Myocyte (in vitro differentiated cells): Measurements from ENCODE around the gene SRMS. TPM values are rescaled to one million over a fixed set of nuclear protein-coding genes. Genes with fewer than 3 reads are reported as not detected.

Experiments
- DNase-seq: peaks from one replicate; pipeline ENCODE4 v3.0.0-alpha.2; 2012; ENCODE audit warnings: low read depth
- total RNA-seq: library from RNA; depleted of rRNA; stranded (reverse); fragments of >200 nt; gene quantifications from 2 replicates; pipeline ENCODE4 v1.2.3, GENCODE V29; 2014

SRMS gene
- total RNA-seq, 1 donor from 2014 or later: not detected

DNA sequence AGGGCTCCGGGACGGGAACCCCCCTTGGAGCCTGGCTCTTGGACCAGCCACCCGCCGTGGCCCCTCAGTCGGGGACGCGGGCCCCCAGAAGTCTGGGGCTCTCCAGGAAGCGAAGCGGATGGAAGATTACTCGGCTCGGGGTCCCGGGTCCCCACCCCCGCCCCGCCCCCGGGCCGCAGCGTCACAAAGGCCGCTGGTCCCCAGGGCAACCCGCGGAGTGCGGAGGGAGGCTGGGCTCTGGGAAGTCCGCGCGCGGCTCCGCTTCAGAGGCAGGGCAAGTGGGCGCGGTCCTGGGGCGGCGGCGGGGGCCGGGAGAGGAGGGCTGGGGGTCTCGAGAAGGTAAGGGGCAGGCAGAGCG is 6.4 kb upstream of the SRMS start, which contains the start of gene FNDC11:
TSS of gene FNDC11 (plus strand) at position 227 of the 358 bp plus-strand sequence. CDS start 1,505 bp downstream, outside the sequence.
- DNase-seq: no peak

DNA sequence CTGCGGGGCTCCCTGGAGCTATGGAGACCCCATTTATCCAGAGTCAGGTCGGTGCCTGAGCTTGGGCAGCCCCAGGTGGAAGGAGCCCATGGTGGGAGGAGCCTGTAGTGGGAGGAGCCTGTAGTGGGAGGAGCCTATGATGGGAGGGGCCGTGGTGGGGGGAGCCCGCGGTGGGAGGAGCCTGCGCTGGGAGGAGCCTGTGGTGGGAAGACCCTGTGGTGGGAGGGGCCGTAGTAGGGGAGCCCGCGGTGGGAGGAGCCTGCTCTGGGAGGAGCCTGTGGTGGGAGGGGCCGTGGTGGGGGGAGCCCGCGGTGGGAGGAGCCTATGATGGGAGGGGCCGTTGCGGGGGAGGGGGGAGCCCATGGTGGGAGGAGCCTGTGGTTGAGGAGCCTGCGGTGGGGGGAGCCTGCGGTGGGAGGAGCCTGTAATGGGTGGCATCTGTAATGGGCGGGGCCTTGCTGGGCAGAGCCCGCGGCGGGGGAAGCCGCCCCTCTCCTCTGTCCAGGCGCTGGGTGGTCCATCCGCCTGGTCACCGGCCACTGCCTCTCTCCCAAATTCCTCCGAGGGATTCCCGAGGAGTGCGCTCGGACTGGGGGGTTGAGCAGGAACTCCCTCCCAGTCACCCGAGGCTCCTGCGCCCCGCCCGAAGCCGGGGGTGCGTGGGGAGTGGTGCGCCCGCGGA is 5.8 kb upstream of the SRMS start:
- DNase-seq: peak; percentile 57

DNA sequence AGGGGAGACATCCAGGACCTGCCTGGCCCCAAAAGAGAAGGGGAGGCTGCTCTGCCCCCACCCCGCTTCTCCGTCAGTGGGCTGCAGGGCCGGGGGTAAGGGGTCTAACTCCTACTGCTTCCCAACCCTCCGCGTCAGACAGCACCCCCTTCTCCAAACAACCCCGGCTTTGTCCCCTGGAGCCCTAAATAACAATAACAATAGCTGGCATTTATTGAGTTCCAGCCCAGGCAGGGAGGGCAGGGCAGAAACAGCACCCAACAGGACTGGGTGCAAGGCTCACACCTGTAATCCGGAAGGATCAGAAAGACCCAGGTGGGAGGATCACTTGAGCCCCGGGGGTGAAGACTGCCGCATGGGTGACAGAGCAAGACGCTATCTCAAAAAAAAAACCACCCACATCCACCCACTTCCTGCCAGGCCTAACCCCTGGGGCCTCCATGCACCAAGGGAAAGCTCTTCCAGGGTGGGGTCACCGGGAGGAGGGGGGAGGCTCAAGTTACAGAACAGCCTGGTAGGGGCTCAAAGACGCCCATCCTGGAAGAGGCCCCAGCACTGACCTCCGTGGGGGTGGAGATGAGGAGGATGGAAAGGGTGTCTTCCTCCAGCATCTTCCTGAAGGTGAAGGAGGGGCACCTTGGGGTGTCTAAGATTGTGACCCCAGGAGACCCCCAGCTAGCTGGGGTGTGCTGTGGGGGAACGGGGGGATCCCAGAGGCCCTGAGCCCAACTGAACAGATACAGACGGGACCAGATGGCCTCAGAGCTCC is 5.1 kb upstream of the SRMS start:
- DNase-seq: no peak

DNA sequence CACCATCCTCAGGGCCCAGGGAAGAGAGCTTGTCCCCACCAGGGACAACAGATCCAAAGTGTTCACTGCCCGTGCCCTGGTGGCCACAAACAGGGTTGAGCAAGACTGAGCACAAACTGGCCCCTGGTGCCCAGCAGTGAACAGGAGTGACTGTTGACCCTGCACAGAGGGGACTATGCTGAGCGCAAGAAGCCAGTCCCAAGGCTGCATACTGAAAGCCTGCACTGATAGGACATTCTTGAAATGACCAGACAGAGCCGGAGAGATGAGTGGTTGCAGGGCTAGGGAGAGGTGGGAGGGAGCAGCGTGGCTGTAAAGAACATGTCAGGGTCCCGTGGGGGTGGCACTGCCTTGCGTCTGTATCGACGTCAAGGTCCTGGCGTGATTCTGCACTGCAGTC is 3.5 kb upstream of the SRMS start:
- DNase-seq: no peak

DNA sequence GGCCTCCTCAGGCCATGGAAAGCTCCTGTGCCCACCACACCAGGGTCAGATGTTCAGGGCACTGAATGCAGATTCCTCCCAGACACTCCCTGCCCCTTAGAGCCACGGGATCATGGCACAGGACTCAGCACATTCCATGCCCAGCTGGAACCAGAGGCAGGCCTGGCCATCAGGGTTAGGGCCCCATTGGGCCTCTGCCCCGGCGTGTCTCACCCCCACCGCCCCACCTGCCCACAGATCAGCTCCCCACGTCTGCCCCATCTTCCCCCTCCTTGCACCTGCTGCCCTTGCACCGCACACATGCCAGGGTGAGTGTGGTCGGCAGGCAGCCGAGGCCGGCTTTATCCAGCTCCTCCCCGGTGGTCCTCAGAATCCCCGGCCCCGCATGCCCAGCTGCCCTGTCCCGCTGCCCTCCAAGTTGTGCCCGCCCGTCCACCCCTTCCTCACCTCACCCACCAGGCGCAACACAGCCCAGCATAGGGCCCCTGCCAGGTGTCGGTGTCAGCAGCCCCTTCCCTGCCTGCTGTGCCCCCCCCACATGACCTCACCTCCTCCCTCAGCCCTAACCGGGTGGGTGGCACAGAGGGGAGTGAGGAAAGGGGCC is 2.2 kb upstream of the SRMS start:
- DNase-seq: peak; percentile 66

DNA sequence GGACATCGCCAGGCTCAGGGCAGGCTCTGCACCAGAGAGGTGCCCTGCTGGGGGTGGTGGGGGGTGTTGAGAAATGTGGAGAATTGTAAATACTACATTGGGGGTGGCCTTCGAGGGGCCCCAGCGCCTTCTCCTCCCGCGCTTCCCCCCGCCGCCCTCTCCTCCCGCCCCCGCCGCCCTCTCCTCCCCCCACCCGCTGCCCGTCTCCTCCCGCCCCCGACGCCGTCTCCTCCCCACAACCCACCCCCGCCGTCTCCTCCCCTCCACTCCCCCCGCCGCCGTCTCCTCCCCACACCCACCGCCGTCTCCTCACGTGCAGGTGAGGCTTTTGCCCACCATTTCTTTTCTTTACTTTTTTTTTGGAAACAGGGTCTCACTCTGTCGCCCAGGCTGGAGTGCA is 1.5 kb upstream of the SRMS start:
- DNase-seq: no peak

DNA sequence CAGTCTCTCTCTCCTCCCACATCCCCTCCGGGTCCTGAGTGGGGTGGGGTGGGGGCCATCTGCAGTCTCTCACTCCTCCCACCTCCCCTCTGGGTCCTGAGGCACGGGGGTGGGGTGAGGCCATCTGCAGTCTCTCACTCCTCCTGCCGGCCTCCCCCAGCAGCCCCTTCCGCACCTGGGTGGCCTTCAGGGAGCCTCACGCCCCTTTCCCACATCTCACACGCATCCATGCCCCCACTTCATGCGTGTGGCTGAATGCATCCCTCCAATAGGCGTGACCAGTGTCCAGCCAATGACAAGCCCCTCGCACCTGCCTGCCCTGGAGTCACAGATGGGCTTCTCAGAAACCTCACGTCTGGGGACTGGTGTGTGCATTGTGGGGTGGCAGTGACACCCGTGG is 993 bp upstream of the SRMS start:
- no peak for DNase-seq

DNA sequence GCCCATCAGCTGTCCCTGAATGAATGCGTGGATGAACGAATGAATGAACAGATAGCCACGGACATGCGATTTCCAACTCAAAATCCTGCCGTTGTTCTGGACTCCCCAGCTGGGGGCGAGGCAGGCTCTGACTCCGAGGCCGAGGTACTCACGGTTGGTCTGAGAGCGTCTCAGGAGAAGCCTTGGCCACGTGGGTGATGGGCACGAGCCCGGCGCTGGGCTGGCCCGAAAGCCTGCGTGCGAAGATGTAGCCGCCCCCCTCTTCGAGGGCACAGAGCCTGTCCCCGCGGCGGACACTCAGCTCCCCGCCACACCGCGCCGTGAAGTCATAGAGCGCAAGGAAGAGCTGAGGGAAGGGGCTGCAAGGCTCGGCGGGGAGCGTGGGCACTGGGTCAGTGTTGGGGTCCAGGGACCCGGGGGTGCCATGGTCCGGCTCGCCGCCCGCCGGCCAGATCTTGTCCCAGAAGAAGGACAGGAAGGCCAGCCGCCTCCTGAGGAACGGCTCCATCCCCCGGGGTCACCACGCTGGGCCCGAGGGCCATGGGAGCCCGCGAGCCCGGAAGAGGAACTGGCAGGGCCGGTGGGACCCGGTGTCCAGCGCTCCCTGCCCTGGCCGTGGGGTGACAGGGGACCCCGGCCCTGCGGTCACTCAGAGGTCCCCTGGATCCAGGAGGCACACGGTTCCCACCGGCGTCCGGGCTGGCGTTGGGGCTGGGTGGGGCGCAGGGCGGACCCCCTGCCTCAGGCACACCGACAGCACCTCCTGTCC is 409 bp downstream of the SRMS start:
- no peak for DNase-seq

DNA sequence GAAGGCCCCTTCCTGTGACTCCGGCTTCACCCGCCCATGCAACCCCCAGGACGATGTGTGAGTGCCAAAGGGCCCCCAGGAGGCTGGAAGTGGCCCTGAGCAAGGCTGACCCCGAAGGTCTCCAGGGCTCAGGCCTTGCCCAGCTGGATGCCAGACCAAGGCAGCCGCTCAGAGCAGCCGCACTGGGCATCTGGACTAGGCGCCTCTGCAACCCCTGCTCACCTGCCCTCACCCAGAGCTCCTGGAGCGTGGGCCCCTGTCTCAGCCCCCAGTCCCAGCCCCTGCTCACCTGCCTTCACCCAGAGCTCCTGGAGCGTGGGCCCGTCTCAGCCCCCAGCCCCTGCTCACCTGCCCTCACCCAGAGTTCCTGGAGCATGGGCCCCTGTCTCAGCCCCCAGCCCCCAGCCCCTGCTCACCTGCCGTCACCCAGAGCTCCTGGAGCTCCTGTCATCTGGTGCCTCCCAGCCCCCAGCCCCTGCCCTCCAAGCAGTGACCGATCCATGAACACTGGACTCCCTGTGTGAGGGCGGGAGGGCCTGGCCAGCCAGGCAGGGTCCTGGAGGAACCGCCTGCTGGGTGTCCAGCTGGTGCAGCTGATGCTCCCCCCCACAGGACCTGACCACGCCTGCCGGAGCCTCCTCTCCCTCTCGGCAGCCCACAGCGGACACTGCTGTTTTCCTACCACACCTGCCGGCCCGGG is 1.1 kb downstream of the SRMS start:
- no peak for DNase-seq

DNA sequence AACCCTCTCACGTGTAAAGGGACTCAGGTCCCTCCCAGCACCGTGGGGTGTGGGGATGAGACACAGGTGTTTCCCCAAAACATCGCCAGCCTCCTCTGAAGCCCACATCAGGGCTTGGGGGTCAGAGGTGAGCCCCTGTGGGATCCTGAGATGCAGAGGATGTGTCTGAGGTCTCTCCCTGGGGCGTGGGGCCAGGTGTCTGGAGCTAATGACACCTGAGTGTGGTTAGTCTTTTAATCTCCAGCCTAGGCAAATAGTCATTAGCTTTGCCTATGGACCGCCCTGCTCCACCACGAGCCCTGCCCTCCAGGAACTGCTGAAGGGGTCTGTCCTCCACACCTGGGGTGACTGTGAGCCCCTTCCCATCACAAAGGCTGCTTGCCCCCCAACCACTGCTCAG is 1.7 kb downstream of the SRMS start:
- no peak for DNase-seq

DNA sequence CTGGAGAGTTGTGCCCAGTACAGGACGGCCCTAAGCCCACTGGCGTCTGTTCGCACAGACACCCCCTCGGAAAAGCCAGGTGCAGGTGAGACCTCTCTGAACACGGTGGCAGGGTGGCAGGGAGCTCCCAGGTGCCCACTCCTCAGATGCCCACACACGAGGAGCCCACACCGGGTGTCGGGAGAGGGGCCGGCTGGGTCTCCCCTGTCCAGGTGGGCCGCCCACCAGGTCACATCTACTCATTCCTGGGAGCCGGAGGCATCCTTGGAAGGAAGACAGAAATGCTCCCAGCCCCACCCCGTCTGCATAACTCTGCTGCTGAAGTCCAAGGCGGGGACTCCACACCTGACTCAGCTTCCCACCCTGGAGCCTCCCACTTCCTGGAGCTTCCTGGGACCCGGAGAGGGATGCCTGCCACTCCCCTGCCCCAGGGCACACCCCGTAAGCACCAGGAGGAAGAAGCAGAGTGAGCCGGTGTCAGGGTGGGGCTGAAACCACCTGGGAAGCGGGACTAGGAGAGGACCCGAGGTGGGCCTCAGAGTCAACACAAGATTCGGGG is 2.5 kb downstream of the SRMS start:
- no peak for DNase-seq

DNA sequence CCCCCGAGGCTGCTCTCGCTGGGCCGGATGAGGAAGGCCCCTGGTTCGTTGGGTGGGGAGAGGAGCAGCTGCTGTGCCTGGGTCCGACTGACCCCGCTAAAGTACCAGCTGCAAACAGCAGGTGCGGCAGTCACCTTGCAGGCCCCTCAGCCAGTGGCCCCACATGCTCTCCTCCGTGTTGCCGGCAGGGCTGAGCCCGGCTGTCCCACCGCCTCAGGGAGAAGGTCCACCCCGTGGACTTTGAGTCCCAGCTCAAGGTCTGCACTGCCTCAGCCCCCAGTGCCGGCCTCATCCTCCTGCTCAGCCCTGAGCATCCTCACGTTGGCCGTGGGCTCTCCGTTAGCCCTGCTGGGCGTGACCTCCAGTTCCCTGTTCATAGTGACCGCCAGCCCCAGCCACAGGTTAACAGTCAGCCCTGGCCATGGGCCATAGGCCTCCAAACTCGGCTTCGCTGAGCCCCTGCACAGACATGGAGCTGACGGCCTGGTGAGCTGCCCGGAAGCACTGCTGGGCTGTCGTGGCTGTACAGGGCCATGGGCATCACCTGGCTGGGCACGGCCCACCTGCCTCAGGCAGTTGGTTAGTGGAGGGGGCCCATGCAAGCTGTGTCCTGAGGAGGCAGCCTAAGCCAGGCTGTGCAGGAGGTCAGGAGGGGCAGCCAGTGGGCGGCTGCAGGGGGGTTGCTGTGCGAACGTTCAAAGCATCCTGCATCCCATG is 3.1 kb downstream of the SRMS start:
- no peak for DNase-seq

DNA sequence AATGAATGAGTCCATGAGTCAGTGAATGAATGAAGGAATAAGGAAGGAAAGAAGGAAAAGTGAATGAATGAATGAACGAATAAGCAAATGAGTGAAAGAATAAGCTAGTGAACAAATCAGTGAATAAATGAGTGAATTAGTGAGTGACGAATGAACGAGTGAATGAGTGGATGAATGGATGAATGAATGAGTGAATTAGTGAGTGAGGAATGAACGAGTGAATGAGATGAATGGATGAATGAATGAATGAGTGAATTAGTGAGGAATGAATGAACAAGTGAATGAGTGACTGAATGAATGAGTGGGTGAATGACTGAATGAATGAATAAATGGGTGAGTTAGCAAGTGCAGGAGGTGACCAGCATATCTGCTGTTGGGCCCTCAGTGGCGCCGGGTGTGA is 3.8 kb downstream of the SRMS start:
- DNase-seq: no peak

DNA sequence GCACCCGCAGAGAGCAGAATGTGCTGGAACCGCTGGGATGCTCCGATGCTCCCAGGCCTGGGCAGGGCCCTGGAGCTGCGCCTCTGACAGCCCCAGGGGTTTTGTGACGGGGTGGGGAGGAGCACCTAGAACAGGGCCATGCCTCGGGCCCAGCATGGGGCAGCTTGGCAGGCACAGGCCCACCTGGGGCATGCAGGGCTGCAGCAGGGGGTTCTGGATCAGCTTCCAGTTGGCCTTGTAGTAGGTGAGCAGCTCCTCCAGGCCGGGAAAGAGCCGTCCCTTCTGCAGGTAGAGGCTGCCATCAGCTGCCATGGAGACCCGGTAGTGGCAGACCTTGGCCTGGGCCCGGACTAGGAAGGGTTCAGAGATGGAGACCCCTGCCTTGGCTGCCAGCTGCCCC is 4.4 kb downstream of the SRMS start:
- DNase-seq: no peak

DNA sequence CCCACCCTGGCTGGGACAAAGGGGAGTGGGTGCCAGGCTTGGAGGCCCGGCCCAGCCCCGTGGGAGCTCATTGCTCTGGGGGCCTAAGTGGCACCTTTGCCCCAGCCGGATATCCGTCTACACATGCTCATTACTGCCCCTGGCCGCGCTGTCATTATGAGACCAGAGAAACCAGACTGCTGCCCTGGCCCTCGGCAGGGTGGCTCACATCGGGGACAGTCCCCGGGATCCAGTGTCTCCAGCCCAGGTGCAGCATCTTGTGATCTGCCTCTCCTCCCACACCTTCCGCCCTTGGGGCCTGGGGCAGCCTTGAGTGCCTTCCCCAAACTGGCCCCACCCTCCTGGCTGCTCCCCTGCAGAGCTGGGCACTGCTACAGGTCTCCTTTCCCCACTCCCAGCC is 4.9 kb downstream of the SRMS start:
- DNase-seq: no peak

DNA sequence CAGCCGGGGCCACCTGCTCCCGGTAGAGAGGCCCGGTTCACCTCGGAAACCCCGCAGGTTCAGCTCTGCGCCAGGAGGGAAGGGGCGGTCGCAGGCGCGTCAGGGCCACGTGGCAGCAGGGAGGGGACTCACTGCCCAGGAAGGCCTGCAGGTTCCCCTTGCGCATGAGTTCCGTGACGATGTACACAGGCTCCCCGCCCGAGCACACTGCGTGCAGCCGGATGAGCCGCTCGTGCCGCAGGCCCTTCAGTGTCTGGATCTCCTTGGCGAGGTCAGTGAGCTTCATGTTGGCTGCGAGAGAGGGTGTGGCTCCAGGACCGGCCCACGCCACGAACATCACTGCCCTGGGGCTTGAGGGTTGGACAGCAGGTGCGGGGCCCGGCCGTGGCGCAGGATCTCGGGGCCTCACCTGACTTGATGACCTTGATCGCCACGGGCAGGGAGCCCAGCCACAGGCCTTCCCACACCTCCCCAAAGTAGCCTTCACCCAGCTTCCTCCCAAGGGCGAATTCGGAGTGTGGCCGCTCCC is 5.5 kb downstream of the SRMS start:
- DNase-seq: no peak

DNA sequence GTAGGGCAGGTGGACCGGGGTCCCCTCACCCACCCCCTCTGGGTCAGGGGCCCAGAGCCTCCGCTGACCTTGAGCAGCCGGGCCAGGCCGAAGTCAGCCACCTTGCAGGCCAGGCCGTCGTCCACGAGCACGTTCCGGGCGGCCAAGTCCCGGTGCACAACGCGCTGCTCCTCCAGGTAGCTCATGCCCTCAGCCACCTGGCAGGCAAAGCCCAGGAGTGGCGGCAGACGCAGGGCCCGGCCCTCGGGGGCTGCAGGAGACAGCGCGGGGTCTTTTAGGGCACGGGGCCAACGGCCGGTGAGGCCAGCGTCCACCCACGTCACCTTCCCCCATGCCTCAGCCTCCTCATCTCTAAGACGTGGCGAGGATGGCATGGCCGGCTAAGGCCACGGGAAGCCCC is 6.2 kb downstream of the SRMS start:
- DNase-seq: no peak

DNA sequence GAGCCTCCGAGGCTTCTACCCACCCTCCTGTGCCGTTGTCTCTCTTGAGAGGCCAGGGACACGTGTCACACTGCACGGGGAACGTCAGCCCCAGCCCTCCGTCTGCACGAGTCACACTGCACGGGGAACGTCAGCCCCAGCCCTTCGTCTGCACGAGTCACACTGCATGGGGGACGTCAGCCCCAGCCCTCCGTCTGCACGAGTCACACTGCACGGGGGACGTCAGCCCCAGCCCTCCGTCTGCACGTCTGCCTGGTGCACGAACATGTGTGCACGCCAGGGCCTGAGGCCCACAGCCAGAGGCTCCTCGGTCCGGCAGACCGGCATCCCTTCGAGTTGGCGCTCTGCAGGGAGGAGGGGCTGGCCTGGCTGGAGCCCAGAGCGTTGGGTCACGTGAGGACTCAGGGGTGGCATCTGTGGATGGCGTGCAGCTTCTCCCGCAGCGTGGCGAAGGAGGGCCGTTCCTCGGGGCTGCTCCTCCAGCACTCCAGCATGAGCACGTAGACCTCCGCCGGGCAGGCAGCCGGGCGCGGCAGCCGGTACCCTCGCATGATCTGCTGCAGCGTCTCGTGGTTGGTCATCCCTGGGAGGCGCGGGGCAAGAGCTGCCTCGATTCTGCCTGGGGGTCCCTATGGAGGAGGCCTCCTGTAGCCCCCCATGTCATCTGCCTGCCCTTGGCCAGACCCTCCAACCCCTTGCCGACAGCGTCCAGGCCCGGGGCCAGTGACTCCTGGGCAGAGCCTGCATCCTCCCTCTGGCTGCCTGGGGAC is 6.9 kb downstream of the SRMS start:
- no peak for DNase-seq
